Measurements from ENCODE around the gene C19orf47.
A peak's percentile ranks its signal among the peaks of the same experiment; 100 is the strongest.

C19orf47 gene

DNA sequence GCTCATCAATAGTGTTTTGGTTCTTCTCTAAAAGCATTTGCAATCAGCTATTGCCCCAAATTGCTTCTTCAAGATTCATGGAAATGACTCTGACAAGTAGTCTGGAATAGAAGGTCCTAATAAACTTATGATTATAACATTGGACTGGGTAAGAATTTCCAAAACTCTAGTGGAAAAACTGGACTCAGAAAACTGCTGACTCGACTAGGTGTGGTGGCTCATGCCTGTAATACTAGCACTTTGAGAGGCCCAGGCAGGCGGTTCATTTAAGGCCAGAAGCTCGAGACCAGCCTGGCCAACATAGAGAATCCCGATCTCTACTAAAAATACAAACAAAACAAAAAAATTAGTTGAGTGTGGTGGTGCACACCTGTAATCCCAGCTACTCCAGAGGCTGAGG, 47.5 kb downstream of the C19orf47 start:
- Histone ChIP-seq H3K27me3 (ENCODE audit: control insufficient read depth, insufficient read depth, low read length) (no peaks in the 10 kb centered on the region), H3K9me3 (ENCODE audit: control insufficient read depth, low read length) (no peaks in the 10 kb centered on the region), H3K79me2 (peaks cover 5% of the 10 kb centered on the region), H3K27ac (no peak overlapping the region), H3K9ac (no peak overlapping the region), H3K4me1 (peaks cover 3% of the 10 kb centered on the region), H3K4me3 (ENCODE audit: low read depth, low read length) (no peak overlapping the region), H3K4me2 (ENCODE audit: low read length) (no peak overlapping the region), H2AFZ (no peak overlapping the region), H3K36me3 (ENCODE audit: control insufficient read depth, insufficient read depth, low read length) (no peaks in the 10 kb centered on the region)
- TF ChIP-seq, protein P1, sequence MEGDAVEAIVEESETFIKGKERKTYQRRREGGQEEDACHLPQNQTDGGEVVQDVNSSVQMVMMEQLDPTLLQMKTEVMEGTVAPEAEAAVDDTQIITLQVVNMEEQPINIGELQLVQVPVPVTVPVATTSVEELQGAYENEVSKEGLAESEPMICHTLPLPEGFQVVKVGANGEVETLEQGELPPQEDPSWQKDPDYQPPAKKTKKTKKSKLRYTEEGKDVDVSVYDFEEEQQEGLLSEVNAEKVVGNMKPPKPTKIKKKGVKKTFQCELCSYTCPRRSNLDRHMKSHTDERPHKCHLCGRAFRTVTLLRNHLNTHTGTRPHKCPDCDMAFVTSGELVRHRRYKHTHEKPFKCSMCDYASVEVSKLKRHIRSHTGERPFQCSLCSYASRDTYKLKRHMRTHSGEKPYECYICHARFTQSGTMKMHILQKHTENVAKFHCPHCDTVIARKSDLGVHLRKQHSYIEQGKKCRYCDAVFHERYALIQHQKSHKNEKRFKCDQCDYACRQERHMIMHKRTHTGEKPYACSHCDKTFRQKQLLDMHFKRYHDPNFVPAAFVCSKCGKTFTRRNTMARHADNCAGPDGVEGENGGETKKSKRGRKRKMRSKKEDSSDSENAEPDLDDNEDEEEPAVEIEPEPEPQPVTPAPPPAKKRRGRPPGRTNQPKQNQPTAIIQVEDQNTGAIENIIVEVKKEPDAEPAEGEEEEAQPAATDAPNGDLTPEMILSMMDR (IDR thresholded peaks at IDR 0.05) = no peak

GRCh38 chr19:40298026-40298425, 50.2 kb downstream of the C19orf47 start:
- Histone ChIP-seq H3K79me2 (peaks cover 6% of the 10 kb centered on the region), H3K27me3 (ENCODE audit: control insufficient read depth, insufficient read depth, low read length) (no peaks in the 10 kb centered on the region), H3K4me3 (ENCODE audit: low read depth, low read length) (no peak overlapping the region), H3K4me2 (ENCODE audit: low read length) (no peak overlapping the region), H3K9ac (no peak overlapping the region), H3K27ac (no peak overlapping the region), H3K4me1 (peaks cover 3% of the 10 kb centered on the region), H3K36me3 (ENCODE audit: control insufficient read depth, insufficient read depth, low read length) (no peaks in the 10 kb centered on the region), H2AFZ (no peak overlapping the region), H3K9me3 (ENCODE audit: control insufficient read depth, low read length) (no peaks in the 10 kb centered on the region)
- TF ChIP-seq, protein P1 (IDR thresholded peaks at IDR 0.05) = no peak

- Histone ChIP-seq H3K9me3 (ENCODE audit: control insufficient read depth, low read length) (no peaks in the 10 kb centered on the region), H3K4me2 (ENCODE audit: low read length) (no peak overlapping the region), H3K27ac (no peak overlapping the region), H3K9ac (no peak overlapping the region), H3K4me3 (ENCODE audit: low read depth, low read length) (no peak overlapping the region), H3K27me3 (ENCODE audit: control insufficient read depth, insufficient read depth, low read length) (no peaks in the 10 kb centered on the region), H3K36me3 (ENCODE audit: control insufficient read depth, insufficient read depth, low read length) (no peaks in the 10 kb centered on the region), H3K4me1 (no peaks in the 10 kb centered on the region), H2AFZ (no peak overlapping the region), H3K79me2 (peaks cover 6% of the 10 kb centered on the region)
- TF ChIP-seq, protein P1 (IDR thresholded peaks at IDR 0.05) = no peak
These were observed 53.6 kb downstream of the C19orf47 start for GRCh38 chr19:40294560-40294959.

DNA sequence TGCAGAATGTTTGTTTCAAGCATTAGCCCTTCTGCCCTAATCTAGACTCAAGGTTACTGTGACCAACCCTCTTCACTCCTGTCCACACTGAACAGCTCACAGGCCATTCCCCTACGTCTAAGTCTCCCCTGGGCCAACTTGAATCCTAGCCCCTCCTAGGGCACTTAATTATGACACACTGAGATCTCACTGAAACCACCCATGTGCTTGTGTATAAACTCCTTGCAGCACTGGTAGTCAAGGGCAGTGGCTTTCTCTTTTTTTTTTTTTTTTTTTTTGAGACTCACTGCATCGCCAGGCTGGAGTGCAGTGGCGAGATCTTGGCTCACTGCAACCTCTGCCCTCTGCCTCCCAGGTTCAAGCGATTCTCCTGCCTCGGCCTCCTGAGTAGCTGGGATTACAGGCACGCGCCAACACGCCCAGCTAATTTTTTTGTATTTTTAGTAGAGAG, 61.2 kb downstream of the C19orf47 start:
- peak overlapping the region; percentile 43 for H3K27ac ChIP-seq
- H3K4me3 ChIP-seq (ENCODE audit: low read depth, low read length) = no peak overlapping the region
- no peak overlapping the region for H2AFZ ChIP-seq
- H3K27me3 ChIP-seq (ENCODE audit: control insufficient read depth, insufficient read depth, low read length) = no peaks in the 10 kb centered on the region
- H3K9ac ChIP-seq = no peak overlapping the region
- TF ChIP-seq, protein P1 (IDR thresholded peaks at IDR 0.05) = no peak
- H3K79me2 ChIP-seq = peaks cover 34% of the 10 kb centered on the region
- H3K4me2 ChIP-seq (ENCODE audit: low read length) = no peak overlapping the region
- H3K36me3 ChIP-seq (ENCODE audit: control insufficient read depth, insufficient read depth, low read length) = no peaks in the 10 kb centered on the region
- H3K9me3 ChIP-seq (ENCODE audit: control insufficient read depth, low read length) = no peaks in the 10 kb centered on the region
- H3K4me1 ChIP-seq = peaks cover 14% of the 10 kb centered on the region

GRCh38 chr19:40286235-40286970, 61.8 kb downstream of the C19orf47 start:
- Histone ChIP-seq H3K4me3 (ENCODE audit: low read depth, low read length) (peak overlapping the region; percentile 67), H3K27ac (peak overlapping the region; percentile 89), H3K9me3 (ENCODE audit: control insufficient read depth, low read length) (no peaks in the 10 kb centered on the region), H3K79me2 (peaks cover 40% of the 10 kb centered on the region), H3K4me2 (ENCODE audit: low read length) (no peak overlapping the region), H3K4me1 (peaks cover 19% of the 10 kb centered on the region), H3K36me3 (ENCODE audit: control insufficient read depth, insufficient read depth, low read length) (no peaks in the 10 kb centered on the region), H3K9ac (no peak overlapping the region), H3K27me3 (ENCODE audit: control insufficient read depth, insufficient read depth, low read length) (no peaks in the 10 kb centered on the region), H2AFZ (no peak overlapping the region)
- TF ChIP-seq, protein P1 (IDR thresholded peaks at IDR 0.05) = no peak

Data from parathyroid adenoma (tissue), 2 donors.